DMS153 treated with DMSO at 0.1 percent for 48 hours (cell line): ENCODE data around the gene ZNF280A.
A peak's percentile ranks its signal among the peaks of the same experiment; 100 is the strongest.

ENCODE experiments used
- DNase-seq: peaks from one replicate; lab custom pipeline; 2025; ENCODE audit not compliant: unreplicated experiment; lab: John Stamatoyannopoulos, UW

The ZNF280A gene, protein sequence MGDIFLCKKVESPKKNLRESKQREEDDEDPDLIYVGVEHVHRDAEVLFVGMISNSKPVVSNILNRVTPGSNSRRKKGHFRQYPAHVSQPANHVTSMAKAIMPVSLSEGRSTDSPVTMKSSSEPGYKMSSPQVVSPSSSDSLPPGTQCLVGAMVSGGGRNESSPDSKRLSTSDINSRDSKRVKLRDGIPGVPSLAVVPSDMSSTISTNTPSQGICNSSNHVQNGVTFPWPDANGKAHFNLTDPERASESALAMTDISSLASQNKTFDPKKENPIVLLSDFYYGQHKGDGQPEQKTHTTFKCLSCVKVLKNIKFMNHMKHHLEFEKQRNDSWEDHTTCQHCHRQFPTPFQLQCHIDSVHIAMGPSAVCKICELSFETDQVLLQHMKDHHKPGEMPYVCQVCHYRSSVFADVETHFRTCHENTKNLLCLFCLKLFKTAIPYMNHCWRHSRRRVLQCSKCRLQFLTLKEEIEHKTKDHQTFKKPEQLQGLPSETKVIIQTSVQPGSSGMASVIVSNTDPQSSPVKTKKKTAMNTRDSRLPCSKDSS

DNA sequence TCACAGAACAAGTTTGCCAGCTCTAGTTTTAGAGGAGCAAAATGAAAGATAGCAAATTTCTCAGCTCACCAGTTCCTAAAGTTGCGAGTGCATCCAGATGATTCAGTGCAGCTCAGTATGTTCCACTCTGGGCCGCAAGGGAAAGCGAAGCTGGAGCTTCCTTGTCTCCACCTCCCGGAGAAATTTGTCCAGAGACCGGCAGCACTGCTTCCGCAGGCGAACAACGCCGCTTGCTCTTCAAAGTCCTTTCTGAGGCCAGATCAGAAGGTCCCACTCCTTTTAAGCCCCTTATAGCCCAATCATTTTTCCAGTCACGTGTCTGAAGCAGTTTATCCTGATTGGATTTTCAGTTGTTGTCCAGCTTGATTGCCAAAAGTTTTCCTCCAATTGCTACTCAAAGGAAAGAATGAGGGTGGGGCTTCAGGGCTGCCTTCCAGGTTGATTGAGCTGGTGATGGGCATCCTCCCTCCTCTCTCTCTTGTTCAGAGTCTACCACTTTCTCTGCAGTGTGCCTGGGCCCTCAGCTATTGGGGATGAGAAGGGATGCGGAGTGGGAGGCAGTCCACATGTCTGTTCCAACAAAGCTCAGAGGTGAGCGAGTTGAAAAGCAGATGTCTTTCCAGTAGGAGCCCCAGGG, at the start of gene ZNF280A:
Gene ZNF280A (minus strand): TSS at position 251 of the 637 bp plus-strand sequence. CDS start 4,640 bp downstream, outside the sequence.
- no peak for DNase-seq

DNA sequence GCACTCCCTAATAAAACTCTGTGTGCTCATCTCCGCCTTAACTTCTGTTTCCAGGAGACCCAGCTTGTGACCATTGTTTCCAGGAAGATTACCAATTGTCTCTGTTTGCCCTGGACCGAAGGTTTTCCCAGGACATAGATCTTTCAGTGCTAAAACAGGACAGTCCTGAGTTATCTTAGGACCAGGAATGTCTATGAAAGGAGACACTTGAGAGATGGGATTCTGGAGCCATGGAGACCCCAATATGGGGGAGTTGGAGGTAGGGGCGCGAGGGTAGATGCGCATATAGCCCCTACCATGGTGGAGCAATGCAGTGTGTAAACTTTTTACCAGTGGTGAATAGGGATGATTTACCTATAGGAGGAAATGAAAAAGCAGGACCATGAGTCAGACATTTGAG, 49.1 kb upstream of the ZNF280A start:
- no peak for DNase-seq

GRCh38 chr22:22565981-22566380, 45.9 kb upstream of the ZNF280A start:
- DNase-seq, result no peak

DNA sequence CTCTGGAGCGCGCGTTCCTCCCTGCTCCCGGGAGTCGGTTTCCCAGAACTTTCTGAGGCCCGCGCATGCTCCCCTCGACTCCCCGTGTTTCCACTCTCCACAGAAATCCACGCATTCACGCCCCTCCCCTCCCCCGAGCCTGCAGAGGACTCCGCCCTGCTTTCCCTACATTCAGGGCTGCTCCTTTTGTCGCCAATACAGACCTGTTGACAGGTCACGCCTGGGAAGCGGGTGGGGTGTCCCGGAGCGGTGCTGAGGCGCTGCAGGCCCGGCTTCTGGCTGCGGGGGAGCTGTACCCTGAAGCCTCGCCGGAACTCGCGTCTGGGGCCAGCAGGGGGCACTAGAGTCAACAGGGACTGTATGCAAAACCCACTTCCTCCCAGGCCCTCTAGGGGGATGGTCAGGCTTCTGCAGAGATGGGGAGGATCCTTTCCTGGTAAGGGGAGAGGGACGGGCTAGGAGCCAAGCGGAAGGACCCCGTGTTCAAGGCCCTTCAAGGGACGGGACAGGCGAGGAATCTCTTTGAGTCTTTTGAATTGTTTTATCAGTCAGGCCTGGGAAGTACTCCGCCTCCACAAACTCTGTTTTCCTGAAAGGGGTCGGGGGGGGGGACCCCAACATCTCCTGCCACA, 39.0 kb upstream of the ZNF280A start, which contains the start of gene PRAME:
Gene PRAME (minus strand): TSS at position 294 of the 632 bp plus-strand sequence. CDS start 2,433 bp downstream, outside the sequence.
- DNase-seq, result peak; percentile 92

GRCh38 chr22:22558071-22558971, 38.3 kb upstream of the ZNF280A start:
- DNase-seq, result no peak

GRCh38 chr22:22556995-22557925, 37.2 kb upstream of the ZNF280A start:
- peak; percentile 13 for DNase-seq

DNA sequence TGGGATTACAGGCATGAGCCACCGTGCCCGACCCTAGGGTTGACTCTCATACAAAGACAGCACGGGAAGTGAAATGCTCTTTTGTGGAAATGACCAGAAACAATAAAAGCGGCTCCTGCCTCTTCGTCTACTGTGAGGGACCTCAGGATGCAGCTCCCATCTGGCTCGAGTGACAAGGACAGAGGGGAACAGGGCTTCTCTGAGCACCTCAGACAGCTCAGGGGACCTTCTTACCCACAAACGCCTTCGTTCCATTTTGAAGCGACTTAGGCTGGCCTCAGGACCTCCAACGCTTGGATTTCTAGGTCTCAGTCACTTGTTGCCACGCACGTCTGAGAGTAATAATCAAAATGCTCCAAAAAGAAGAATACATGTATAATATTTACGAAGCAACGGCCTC, 36.5 kb upstream of the ZNF280A start:
- no peak for DNase-seq

GRCh38 chr22:22555596-22555995, 35.5 kb upstream of the ZNF280A start:
- no peak for DNase-seq

- DNase-seq, result no peak
Measured at GRCh38 chr22:22554587-22555284, 34.7 kb upstream of the ZNF280A start.

DNA sequence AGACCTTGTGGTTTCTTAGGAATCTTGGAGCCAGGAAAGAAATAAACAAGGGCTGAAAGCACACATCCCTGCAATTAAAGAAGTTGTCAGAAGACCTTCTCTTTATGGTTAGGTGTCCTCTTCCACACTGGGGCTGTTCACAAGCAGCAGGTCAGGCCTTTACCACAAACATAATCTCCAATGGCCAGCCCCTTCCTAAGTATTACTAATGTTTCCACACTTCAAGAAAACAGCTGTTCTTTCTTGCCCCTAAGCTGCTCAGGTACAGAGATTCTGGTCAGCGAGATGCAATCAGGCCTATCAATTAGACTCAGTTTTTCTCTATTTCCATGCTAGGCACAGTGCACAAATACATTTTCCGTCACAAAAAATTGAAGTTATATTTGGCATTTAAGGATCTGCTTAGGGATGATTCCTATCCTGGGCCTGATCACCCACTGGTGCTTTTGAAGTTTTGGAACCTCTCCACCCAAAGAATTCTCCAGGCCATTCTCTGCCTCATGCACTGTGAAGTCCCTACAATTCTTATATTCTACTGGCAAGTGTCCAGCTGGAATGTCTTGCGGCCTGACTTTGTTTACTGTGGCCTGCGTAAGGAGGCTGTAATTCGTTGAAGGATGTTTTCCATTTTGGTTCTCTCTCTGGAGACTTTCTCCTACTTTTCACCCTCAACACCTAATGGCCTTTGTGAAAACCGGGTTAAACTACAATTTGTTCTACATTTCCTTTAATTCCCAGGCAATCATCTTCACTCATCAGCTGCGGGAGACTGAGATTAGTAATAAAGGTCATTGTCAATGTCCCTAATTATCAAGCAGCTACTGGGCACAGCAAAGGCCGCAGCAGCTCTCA, 33.9 kb upstream of the ZNF280A start:
- no peak for DNase-seq

DNA sequence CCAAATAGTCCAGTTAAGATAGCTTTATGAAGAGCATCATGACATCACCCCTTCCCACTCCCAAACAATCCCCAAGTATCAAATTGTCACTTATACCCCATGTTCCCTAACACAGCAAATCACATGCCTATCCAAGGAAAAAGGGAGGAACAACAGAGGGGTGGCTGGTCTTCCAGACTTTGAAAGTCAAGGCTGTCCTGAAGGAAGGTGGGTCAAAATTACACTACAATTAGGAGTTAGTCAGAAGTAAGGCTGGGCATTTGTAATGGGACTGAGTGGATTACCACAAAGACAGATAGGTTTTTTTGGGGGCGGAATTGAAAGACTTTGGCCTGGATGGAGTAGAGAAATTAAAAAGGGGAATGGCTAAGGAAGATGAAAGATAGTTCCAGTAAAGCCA, 33.1 kb upstream of the ZNF280A start:
- no peak for DNase-seq

GRCh38 chr22:22552630-22553029, 32.6 kb upstream of the ZNF280A start:
- DNase-seq, result no peak

DNA sequence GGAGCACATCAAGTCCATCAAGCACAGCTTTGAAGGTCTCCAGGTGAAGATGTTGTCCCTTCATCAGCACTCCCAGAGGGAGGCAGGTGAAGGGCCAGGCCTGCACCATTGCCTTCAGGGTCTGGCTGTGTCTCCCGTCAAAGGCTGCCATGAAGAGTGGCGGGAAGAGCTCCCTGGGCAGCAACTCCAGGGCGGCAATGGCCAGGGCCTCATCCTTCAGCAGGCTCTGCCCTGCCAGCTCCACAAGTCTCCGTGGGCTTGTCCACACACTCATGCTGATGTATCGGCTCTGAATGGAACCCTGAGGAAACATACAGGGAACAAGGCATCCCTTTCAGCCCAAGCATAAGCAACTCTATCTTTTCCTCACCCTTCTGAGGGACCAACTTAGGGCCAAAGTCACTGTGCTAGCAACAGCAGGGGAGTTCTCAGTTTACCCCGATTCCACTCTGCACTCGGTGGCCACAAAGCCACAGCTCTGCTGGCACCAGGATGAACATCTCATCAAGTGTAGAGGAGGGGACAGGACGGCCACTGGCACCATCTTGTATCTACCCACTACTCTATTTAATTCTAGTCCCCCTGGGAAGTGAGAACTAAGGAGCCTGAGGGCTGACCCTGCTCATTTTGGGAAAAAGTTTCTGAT, 30.8 kb upstream of the ZNF280A start:
- DNase-seq, result no peak

GRCh38 chr22:22548910-22549309, 28.8 kb upstream of the ZNF280A start:
- DNase-seq, result no peak

DNA sequence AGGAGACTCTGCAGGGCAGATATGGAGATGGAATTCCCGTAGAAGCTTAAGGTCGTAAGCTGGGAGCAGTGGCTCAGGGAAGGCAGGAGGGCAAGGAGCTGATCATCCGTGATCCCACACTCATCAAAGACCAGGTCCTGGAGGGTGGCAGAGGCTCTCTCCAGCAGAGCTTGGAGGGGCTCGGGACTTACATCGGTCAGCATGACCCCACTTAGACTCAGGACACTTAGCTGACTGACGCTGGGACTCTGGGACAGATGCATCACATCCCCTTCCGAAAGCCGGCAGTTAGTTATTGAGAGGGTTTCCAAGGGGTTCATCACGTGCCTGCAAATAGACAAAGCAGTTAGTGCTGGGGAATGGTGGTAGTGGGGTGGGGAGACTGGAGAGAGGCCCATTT, 28.2 kb upstream of the ZNF280A start:
- no peak for DNase-seq

GRCh38 chr22:22547692-22548300, 27.7 kb upstream of the ZNF280A start:
- DNase-seq, result no peak

- no peak for DNase-seq
Measured at GRCh38 chr22:22547226-22547625, 27.2 kb upstream of the ZNF280A start.
